A172 (cell line): ENCODE measurements around the gene RRAS2. TPM values are rescaled to one million over a fixed set of nuclear protein-coding genes. Genes with fewer than 3 reads are reported as not detected.
A peak's percentile ranks its signal among the peaks of the same experiment; 100 is the strongest.
"Not testable (repeated sequence)": the region's sequence is repeated elsewhere in the genome, so short reads cannot be mapped to it uniquely, and the experiment has no call there.

Experiments
- DNase-seq: peaks from one replicate; pipeline ENCODE4 v3.0.0-alpha.2; 2015; ENCODE audit warnings: low spot score
- total RNA-seq: library from RNA; depleted of rRNA; stranded (reverse); fragments of >200 nt; shearing (Covaris generic); gene quantifications from 2 replicates; pipeline ENCODE4 v1.2.3, GENCODE V29; 2014

RRAS2 gene
- total RNA-seq, 1 experiment from 2014 or later: 138 TPM

DNA sequence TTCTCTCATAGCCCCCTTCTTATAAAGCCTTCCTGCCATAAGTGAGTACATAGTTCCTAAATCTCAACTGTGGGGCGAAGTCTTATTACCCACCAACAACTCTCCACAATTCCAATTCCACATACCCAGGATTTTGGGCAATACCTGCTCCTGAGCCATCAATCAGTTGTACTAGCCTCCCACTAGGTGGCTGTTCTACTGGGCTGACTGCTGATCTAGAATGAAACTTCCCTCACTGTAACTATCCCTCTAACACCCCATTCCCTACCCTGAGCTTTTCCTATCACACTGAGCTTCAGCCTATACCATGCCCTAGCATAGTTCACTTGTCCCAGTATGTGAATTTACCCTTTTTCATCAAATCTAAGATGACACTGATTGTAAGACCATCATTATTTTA is 52.5 kb downstream of the RRAS2 start:
- no peak for DNase-seq

DNA sequence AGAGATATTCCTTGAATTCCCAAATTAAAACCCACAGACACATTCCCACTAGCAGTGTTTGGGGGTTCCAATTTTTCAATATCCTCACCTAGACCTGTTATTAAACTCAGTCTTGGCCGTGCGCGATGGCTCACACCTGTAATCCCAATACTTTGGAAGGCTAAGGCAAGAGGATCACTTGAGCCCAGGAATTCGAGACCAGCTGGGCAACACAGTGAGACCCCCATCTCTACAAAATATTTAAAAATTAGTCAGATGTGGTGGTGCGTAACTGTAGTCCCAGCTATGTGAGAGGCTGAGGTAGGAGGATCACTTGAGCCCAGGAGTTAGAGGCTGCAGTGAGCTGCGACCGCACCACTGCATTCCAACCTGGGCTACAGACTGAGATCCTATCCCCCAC is 53.3 kb downstream of the RRAS2 start:
- DNase-seq: no peak

DNA sequence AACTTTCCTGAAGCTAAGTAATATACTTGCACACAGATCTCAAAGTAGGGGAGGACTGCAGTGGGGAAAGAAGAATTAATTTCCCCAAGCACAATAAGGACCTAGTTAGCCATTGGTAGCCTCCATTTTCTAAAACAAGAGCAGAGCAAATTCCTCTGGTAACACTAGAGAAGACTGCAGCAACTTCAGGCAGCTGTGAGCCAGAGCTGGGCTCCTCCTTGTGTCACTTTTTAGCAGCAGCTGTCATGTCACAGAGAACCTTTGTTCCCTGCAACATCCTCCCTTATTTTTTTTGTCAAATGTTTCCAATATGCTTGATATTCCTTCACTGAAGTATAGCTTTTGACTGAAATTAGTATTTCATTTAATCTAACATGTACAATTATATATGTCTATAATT is 54.4 kb downstream of the RRAS2 start:
- DNase-seq: no peak

DNA sequence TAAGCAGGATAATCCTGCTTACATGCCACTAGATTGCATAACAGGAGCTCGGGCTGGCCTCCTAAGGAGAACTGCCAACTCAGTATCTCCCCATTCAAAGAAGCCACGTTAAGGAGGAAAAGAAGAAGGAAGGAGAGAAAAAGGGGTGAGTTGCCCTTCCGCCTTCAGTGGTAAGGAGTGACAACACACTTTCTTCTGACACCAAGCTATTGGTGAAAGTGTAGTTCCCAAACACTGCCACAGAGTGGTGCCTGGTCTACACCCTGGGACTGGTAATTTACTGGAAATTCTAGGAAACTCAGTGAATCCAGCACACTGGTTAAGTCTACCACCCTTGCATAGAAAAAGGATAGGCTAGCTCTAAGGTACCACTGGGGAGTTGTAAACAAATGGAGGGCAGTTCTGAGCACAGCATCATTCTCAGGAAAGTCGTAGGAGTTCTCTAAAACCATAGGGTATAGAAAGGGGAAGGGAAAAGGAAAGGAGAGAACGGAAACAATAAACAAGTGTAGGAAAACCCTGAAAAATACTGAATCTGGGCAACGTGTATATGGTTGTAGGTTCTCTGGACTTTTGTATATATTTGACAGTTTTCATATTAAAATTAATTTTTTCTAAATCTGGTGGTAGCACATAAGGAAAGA is 58.2 kb downstream of the RRAS2 start:
- DNase-seq: peak; percentile 83

DNA sequence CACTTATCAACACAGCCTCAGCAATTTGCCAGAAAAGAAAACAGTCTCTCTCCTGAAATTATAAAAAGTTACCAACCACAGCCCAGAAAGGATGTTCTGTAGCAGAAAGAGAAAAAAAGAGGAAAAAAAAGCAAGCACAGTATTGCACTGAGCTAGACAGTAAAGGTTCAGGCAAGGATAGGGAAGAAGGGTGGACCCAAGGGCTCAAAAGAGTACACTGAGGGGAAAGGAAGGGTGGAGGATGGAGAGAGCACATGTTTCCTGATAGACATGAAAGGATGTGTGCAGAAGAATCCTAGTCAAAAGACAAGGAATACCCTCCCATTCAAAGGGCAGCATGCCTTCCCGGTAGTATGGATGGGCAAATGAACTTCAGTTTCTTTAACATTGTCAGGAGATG is 59.1 kb downstream of the RRAS2 start:
- DNase-seq: no peak

DNA sequence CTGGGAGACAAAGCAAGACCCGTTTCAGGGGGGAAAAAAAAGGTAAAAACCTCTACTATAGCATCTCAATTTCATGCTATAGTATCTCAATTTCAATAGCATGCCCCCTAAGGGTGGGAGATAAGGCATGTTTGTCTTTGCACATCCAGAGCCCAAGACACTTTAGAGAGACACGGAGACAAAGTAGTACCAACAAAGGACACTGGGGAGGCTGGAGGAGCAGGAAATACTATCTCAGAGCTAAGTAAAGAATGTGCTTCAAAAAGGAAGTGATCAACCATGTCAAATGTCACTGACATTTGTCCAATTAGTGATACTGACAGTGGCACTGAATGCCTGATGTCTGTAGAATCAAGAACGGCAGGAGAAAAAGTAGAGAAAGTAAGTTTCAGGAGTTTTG is 68.6 kb downstream of the RRAS2 start:
- no peak for DNase-seq

DNA sequence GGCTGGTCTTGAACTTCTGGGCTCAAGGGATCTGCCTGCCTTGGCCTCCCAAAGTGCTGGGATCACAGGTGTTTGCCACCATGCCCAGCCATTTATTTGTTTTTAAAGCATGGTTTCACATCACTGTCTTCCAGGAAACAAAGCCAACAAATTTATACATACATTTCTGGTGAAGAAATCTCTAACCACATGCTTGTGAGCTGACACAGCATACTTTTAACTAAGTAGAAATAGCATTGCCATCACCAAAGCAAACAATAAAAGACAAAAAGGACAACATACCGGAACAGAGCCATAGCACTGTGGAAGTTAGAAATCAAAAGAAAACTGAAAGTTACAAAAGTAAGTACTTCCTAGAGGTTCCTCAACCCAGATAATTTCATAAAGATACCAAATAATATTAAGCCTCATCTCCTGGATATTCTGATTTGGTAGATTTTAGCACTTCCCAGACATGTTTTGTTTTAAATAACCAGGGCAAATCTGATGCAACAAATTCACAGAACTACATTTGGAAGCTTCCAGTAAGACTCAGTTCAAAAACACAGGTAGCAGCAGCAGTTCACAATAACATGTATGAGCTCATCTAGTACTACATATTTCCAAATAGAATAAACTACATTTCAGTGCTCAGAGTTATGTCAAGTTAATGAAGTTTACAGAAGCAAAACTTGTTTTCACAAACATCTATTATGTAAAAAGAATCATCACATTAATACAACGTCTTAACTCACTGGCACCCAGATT is 70.6 kb downstream of the RRAS2 start:
- peak; percentile 41 for DNase-seq

DNA sequence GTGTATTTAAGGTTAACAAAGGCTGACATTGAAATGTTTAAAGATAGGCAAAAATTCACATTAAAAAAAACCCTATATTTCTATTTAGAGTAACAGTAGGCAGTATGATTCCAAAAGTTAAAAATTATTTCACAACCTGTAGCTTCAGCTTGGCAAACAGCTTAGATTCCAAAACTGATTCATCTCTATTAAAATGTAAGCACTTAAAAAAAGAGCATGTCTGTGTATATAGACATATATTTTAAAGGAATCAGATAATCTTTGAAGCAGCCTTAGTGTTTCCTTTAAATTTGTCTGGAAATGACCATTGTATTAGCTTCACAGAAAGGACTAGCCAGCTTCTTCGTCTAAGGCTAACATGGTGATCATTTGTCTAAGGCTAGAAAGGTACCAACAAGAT is 80.1 kb downstream of the RRAS2 start:
- DNase-seq: not testable (repeated sequence)

DNA sequence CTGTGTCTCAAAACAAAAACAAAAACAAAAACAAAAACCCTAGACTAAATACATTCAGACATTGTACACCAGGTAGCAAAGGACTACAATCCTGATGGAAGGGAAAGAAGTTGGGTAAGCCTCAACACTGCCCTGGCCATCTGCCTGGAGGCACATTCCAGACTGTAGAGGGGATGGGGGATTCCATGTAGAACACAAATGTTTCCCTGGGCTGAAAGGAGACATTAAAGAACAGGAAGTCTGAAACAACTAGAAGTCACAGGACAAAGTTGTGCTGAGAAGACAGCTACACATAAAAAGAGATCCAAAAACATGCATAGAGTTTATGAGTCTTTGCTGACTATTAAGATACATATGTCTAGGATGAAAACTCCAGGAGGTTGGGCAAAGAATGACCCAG is 83.9 kb downstream of the RRAS2 start:
- DNase-seq: no peak

DNA sequence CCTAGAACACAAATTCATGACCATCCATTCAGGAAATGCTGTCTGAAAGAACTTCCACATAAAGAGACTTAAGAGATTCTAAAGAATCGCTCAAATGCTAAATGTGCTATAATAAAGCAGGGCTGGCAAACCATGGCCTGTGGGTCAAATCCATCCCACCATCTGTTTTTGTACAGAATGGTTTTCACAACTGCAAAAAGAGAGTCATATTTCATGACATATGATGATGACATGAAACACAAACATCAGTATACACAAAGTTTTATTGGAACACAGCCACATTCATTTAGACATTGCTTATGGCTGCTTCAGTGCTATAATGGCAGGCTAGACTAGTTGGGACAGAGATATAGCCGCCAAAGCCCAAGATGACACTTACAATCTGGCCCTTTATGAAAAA is 85.1 kb downstream of the RRAS2 start:
- DNase-seq: no peak

DNA sequence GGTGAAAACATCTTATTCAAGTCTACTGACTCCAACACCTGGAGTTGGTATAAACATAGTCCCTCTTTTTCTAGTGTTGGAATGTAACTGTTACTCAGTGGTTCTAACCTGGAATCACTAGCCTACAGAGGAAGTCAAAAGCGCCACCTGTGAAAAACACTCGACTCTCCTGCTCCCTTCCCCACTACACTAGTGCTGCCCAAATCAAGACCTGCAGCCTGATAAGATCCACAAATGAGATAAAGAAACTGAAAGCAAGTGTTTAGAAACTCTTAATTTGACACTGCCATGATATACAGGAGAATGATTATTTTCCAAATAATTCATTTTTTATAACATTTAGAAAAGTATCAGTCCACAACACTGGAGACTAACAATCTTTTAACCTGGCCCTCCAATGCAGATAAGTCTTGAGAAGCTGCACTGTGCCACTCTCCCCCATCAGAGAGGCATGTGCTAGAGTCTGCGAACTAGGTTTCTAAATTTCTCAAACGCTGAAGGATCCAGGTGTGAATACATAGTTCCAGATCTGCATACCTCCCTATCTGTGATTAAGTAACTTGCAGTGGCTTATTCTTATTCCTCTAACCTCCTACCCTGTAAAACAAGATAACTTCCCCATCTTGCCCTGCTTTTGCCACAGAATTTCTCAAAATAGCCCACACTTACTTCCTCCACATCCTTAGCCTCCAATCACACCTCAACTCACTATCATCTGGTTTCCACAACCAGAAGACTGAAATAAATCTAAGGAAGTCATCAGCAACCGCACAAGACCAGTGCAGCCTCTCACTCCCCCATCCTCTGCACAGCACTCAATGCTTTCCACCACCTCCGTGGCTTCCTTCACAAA is 88.1 kb downstream of the RRAS2 start:
- DNase-seq: no peak

DNA sequence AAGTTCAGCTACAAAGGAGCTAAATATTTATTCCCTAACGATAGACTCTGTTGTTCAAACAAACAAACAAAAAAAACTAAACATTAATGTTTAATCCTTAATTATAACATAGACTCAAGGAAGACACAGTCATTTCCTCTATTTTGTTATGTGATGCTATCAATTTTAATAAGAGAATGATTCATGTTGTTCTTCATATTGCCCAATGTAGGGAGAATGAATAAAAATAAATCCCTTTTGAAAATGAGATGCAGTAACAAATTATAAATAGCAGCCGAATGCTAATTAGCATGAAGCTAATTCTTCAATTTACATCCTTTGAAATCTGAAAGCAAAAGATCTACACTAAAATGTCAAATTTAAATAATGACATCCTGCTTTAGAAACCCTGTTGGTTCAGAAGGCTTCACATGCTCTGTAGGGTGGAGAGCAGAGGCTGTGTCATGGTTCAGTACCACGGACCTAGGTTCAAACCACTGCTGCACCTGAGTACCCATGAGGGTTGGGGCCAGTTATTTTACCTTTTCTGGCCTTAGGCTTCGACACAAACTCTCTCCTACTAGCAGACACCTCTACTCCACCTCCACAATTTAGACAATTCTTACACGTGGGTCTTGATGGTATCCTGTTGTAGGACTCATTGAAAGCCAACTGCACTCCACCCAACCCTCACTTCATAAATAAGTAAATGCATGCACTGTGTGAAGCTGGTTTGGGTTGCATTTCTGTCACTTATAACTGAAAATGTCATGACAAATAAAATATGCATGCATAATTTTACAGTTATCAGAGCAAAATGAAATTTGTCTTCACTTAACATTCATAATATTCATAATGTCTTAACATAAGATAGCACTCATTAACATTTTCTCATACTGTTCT is 89.0 kb downstream of the RRAS2 start:
- no peak for DNase-seq

DNA sequence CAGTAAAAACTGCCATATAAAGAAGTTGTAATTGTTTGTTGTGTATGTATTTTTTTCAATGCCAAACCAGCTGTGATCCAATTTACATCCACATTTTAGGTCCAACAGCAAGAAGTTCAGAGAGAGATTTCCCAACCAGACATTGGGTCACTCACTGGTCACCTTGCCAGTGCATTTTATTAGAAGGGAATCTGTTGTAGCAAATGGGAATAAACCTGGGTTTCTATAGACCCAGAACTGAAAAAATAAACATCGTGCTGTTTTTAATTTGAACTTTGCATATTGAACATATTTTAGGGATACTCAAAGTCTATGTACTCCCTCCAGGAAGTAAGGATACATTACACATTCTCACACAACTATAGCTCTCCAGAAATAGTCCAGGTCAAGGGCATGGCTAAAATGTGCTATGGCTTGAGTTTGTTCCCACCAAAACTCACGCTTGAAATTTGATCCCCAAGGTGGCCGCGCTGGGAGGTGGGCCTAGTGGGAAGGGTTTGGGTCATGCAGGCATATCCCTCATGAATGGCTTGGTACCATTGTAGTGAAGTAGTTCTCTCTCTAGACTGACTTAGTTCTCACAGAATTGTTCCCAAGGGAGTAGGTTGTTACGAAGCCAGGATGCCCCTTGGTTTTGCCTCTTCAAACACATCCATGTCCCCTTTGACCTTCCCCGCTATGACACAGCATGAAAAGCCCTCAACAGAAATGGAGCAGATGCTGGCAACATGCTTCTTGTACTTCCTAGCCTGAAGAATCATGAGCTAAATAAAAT is 90.9 kb downstream of the RRAS2 start:
- DNase-seq: no peak

DNA sequence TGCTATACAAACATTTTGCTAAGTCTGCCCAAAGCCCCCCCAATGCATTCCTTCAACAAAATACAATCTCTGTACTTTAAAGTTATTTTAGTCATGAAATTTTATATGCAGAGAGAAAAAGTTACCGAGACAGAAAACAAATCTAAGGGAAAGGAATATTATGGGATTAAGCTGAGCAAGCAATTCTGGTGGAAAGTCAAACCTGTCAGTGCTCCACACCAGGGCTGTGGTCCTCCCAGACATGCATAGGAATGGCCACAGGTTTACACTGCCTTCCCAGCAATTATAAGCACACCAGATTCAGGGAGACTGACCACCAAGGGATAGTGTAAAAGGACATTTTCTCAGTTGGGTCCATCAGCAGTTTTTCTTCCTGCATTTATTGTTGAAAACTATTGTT is 92.4 kb downstream of the RRAS2 start:
- no peak for DNase-seq

DNA sequence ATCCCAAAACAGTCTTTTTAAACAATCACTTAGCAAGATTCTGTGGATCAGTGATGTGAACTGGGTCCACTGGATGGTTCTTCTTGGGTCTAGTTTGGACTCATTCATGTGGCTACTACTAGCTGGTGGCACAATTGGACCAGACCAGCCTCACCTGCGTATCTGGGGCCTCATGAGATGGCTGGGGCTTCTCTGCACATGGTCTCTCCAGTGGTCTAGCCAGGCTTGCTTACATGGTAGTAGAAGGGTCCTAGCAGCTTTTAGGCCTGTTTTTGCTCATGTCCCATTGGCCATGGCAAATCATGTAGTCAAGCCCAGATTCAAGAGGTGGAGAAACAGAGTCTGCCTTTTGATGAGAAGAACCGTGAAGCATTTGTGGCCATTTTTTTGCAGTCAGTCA is 94.0 kb downstream of the RRAS2 start:
- DNase-seq: no peak

DNA sequence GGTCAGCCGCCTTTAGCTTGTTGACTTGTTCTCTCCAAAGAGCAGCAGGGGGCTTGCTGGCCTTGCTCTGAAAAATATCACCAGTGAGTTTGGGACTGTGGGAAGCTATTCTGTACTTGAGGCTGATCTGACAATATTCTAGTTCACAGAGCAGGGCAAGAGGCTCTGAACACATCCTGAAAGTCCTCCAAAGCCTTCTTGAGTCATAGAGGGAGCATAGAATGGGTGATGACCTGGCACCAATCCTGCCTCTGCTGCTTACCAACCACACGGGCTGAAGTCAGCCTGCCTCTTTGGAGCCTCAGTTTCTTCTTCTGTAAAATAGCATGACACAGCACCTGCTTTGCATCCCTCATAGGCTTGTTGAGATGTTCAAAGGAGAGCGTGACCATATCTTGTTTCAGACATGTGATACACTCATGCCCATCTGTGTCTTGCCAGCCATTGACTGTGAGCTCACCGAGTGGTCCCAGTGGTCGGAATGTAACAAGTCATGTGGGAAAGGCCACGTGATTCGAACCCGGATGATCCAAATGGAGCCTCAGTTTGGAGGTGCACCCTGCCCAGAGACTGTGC is 96.6 kb downstream of the RRAS2 start:
- DNase-seq: no peak

DNA sequence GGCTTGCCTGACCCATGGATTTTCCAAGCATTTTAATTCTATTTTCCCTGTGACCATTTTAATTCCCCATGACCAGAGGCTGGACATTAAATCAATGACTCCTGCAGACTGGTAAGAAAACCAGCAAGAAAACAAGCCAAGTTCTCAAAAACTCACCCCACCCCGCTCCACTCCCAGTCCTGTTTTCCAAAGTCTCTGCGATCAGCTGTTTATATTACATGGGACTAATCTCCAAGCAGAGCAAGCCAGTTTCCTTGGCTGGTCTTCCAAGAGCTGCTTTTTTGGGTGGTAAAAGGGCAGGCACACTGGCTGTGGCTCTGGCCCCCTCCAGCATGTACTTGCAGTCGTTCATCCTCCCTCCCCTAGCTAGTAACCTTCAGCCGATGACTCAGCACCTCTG is 97.9 kb downstream of the RRAS2 start:
- DNase-seq: no peak

DNA sequence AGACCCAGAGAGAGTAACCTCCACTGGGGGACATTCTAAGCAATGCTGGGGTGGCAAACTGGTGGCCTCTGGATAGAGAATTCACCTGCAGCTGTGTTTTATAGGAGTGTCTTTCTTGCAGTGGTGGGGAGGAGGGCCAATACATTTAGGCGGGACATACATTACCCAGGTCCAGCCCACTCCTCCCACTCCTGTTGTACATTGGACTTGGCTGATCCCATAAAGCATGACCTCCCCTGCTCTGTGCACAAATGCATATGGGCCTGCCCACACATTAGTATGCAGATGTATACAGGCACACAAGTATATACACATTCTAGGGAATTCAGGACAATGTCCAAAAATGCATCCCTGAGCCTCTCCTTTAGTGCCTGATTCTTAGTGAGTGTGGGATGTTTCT is 99.1 kb downstream of the RRAS2 start:
- DNase-seq: no peak

DNA sequence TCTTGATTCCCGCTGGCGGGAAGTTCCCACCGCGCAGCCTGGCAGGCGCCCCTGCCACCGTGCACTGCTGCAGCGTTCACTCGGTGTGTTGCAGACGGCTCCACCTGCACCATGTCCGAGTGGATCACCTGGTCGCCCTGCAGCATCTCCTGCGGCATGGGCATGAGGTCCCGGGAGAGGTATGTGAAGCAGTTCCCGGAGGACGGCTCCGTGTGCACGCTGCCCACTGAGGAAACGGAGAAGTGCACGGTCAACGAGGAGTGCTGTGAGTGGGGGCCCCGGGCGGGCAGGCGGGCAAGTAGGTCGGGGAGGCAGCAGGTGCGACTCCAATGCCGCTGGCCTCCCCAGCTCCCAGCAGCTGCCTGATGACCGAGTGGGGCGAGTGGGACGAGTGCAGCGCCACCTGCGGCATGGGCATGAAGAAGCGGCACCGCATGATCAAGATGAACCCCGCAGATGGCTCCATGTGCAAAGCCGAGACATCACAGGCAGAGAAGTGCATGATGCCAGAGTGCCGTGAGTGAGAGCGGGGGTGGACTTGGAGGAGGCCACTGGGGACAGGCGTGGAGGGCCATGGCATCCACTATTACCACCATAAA is 99.7 kb downstream of the RRAS2 start:
- DNase-seq: no peak

DNA sequence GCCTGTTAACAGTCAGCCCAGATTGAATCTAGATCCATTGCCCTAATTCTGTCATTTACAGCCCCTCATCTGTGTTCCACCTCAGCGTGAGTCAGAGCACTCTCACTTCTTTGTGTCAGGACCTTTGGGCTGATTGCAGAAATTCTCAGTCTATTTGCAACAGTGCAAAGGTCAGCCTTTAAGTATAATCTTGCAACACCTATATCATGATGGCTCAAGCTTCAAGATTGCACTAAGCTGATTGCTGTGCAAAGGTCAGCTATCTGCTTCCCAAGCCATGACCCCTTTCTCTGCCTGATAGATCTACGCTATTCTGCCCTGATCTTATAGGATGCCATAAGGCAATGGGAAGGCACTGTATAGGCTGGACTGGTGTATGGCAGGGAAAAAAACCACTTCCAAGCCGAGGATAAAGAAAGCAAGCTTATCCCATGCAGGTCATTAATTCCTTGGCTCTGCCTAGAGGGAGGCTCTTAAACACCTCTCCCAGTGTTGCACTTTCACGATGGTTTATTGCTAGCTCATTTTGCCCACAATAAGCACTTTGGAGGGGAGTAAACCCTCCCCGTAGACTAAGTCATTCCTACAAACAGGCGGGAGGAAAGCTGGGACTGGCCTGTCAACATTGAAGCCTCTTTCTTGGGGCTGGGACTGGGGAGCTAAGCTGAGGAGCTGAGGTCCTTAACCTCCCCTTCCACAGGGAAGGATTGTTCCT is 100.6 kb downstream of the RRAS2 start:
- DNase-seq: peak; percentile 36
